PFSK-1 (cell line): Measurements from ENCODE around the gene NT5DC2.

Experiments
- POLR2AphosphoS5 ChIP-seq: IDR thresholded peaks from 2 replicates; pipeline ENCODE4 v1.6.1; 2012; ENCODE audit warnings: low read depth, mild to moderate bottlenecking, control low read depth, low read length, moderate library complexity
- REST ChIP-seq, 2 experiments: IDR thresholded peaks; 2 replicates each; pipeline versions ENCODE4 v1.6.1 to v1.8.0; 2011 to 2012; ENCODE audit warnings: low read depth in 2 of 2, low read length in 2 of 2, control low read depth in 1 of 2, inconsistent platforms in 1 of 2, mild to moderate bottlenecking in 1 of 2, moderate library complexity in 1 of 2; ENCODE audit not compliant: insufficient read depth in 1 of 2
- SIN3A ChIP-seq: IDR thresholded peaks from 2 replicates; pipeline ENCODE4 v1.6.1; 2012; ENCODE audit warnings: mild to moderate bottlenecking, low read length, moderate library complexity, borderline replicate concordance; ENCODE audit not compliant: insufficient read depth
- TAF1 ChIP-seq: IDR thresholded peaks from 2 replicates; pipeline ENCODE4 v1.6.1; 2012; ENCODE audit warnings: low read length, control low read depth, borderline replicate concordance; ENCODE audit not compliant: insufficient read depth

GRCh38 chr3:52574056-52574965 lies 40.7 kb upstream of the NT5DC2 start:
- TF ChIP-seq REST (IDR thresholded peaks at IDR 0.05; ENCODE audit: insufficient read depth in 1 of 2, low read depth in 2 of 2, low read length in 2 of 2) (no peak), SIN3A (no peak), POLR2AphosphoS5 (no peak), TAF1 (no peak)
